ENCODE results near the gene PEF1.

Gene PEF1

GRCh38 chr1:31583995-31584868 lies 60.4 kb downstream of the PEF1 start:
- no peak overlapping the region for H3K9ac ChIP-seq (ENCODE audit: low read length)
- no peaks in the 10 kb centered on the region for H3K79me2 ChIP-seq (ENCODE audit: low read length)
- no peaks in the 10 kb centered on the region for H3K4me1 ChIP-seq (ENCODE audit: low read length)
- no peaks in the 10 kb centered on the region for H3K9me2 ChIP-seq (replicated peaks; ENCODE audit: insufficient read depth, low read length)
- H3K27ac ChIP-seq (ENCODE audit: low read length) = no peak overlapping the region
- TF ChIP-seq CTCF (IDR thresholded peaks at IDR 0.05; ENCODE audit: low read length) (no peak), EZH2 (optimal IDR thresholded peaks at IDR 0.05; ENCODE audit: low read depth, low read length) (no peak), EZH2phosphoT487 (IDR thresholded peaks at IDR 0.05; ENCODE audit: low read length) (no peak)
- H4K20me1 ChIP-seq (ENCODE audit: insufficient read depth, low read length) = no peaks in the 10 kb centered on the region
- H3K9me3 ChIP-seq (replicated peaks; ENCODE audit: insufficient read depth, low read length) = no peaks in the 10 kb centered on the region
- no peak overlapping the region for H2AFZ ChIP-seq (ENCODE audit: low read length)
- no peak for DNase-seq
- no peak overlapping the region for H3K4me3 ChIP-seq (ENCODE audit: low read length)
- no peak overlapping the region for H3K4me2 ChIP-seq (ENCODE audit: low read depth, low read length)
- no peaks in the 10 kb centered on the region for H3F3A ChIP-seq (ENCODE audit: insufficient read depth, low read length)
- no peaks in the 10 kb centered on the region for H3K36me3 ChIP-seq (replicated peaks; ENCODE audit: insufficient read depth, low read length)
- no peaks in the 10 kb centered on the region; the same call in 1 of the 2 replicates for H3K27me3 ChIP-seq (replicated peaks; ENCODE audit: insufficient read depth, low read length)

- Histone ChIP-seq H3K36me3 (replicated peaks; ENCODE audit: insufficient read depth, low read length) (no peaks in the 10 kb centered on the region), H4K20me1 (ENCODE audit: insufficient read depth, low read length) (no peaks in the 10 kb centered on the region), H3K27ac (ENCODE audit: low read length) (no peak overlapping the region), H2AFZ (ENCODE audit: low read length) (no peak overlapping the region), H3K79me2 (ENCODE audit: low read length) (no peaks in the 10 kb centered on the region), H3K9ac (ENCODE audit: low read length) (no peak overlapping the region), H3K9me2 (replicated peaks; ENCODE audit: insufficient read depth, low read length) (no peaks in the 10 kb centered on the region), H3K9me3 (replicated peaks; ENCODE audit: insufficient read depth, low read length) (no peaks in the 10 kb centered on the region), H3K27me3 (replicated peaks; ENCODE audit: insufficient read depth, low read length) (no peaks in the 10 kb centered on the region; the same call in 1 of the 2 replicates), H3K4me2 (ENCODE audit: low read depth, low read length) (no peak overlapping the region), H3K4me3 (ENCODE audit: low read length) (no peak overlapping the region), H3K4me1 (ENCODE audit: low read length) (no peaks in the 10 kb centered on the region), H3F3A (ENCODE audit: insufficient read depth, low read length) (no peaks in the 10 kb centered on the region)
- no peak for DNase-seq
- TF ChIP-seq EZH2phosphoT487 (IDR thresholded peaks at IDR 0.05; ENCODE audit: low read length) (no peak), CTCF (IDR thresholded peaks at IDR 0.05; ENCODE audit: low read length) (no peak), EZH2 (optimal IDR thresholded peaks at IDR 0.05; ENCODE audit: low read depth, low read length) (no peak)
Measured at GRCh38 chr1:31583082-31583994, 61.3 kb downstream of the PEF1 start.

GRCh38 chr1:31581821-31582810 lies 62.6 kb downstream of the PEF1 start:
- no peak for TF ChIP-seq EZH2 (optimal IDR thresholded peaks at IDR 0.05; ENCODE audit: low read depth, low read length)
- Histone ChIP-seq H3K4me2 (ENCODE audit: low read depth, low read length) (no peak overlapping the region), H3F3A (ENCODE audit: insufficient read depth, low read length) (no peaks in the 10 kb centered on the region), H3K27me3 (replicated peaks; ENCODE audit: insufficient read depth, low read length) (peaks cover 6% of the 10 kb centered on the region), H3K9me3 (replicated peaks; ENCODE audit: insufficient read depth, low read length) (no peaks in the 10 kb centered on the region), H3K79me2 (ENCODE audit: low read length) (no peaks in the 10 kb centered on the region), H3K27ac (ENCODE audit: low read length) (no peak overlapping the region), H3K4me3 (ENCODE audit: low read length) (no peak overlapping the region), H4K20me1 (ENCODE audit: insufficient read depth, low read length) (no peaks in the 10 kb centered on the region), H3K9ac (ENCODE audit: low read length) (no peak overlapping the region), H3K36me3 (replicated peaks; ENCODE audit: insufficient read depth, low read length) (no peaks in the 10 kb centered on the region), H3K4me1 (ENCODE audit: low read length) (no peaks in the 10 kb centered on the region), H3K9me2 (replicated peaks; ENCODE audit: insufficient read depth, low read length) (no peaks in the 10 kb centered on the region), H2AFZ (ENCODE audit: low read length) (no peak overlapping the region)
- no peak for DNase-seq
